HG03135 (cell line): ENCODE measurements around the gene ASPG.

Experiments used
- ATAC-seq: cut with Tn5 transposase; IDR thresholded peaks from one replicate; pipeline ENCODE4 v1.9.1; 2021; ENCODE audit warnings: mild to moderate bottlenecking, moderate library complexity; ENCODE audit not compliant: unreplicated experiment

ASPG gene

DNA sequence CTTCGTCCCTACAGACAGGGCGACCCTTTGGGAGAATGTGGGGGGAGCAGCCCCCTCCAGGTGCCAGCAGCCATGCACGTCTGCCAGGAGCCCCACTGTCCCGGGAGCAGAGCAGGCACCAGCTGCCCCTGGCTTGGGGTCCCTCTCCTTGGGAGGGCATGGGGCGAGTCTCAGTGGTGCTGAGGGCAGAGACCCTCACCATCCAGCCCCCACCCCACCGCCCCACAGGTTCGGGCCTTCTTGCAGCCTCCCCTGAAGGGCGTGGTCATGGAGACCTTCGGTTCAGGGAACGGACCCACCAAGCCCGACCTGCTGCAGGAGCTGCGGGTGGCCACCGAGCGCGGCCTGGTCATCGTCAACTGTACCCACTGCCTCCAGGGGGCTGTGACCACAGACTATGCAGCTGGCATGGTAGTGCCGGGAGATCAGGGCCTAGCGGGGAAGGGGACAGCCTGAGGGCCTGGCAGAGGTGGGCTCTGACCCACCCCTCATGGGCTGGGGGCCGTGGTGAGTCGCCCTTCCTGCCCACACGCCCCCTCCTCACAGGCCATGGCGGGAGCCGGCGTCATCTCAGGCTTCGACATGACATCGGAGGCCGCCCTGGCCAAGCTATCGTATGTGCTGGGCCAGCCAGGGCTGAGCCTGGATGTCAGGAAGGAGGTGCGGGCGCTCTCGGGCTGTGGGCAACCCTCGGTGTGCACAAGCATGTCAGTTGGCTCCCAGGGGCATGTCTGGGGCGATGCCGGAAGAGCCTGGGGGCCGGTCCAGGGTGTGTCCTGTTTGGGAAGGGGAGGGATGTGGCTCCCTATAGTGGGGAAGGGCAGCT lies 18.8 kb downstream of the ASPG start:
- ATAC-seq: no peak

- ATAC-seq: no peak
Measured at GRCh38 chr14:104105071-104105821, 19.7 kb downstream of the ASPG start.

GRCh38 chr14:104105822-104106470 lies 20.4 kb downstream of the ASPG start:
- no peak for ATAC-seq

- no peak for ATAC-seq
Measured at GRCh38 chr14:104106471-104106991, 21.0 kb downstream of the ASPG start.

- ATAC-seq: no peak
Measured at GRCh38 chr14:104107101-104107581, 21.6 kb downstream of the ASPG start.

GRCh38 chr14:104107611-104108569 lies 22.4 kb downstream of the ASPG start:
- no peak for ATAC-seq

DNA sequence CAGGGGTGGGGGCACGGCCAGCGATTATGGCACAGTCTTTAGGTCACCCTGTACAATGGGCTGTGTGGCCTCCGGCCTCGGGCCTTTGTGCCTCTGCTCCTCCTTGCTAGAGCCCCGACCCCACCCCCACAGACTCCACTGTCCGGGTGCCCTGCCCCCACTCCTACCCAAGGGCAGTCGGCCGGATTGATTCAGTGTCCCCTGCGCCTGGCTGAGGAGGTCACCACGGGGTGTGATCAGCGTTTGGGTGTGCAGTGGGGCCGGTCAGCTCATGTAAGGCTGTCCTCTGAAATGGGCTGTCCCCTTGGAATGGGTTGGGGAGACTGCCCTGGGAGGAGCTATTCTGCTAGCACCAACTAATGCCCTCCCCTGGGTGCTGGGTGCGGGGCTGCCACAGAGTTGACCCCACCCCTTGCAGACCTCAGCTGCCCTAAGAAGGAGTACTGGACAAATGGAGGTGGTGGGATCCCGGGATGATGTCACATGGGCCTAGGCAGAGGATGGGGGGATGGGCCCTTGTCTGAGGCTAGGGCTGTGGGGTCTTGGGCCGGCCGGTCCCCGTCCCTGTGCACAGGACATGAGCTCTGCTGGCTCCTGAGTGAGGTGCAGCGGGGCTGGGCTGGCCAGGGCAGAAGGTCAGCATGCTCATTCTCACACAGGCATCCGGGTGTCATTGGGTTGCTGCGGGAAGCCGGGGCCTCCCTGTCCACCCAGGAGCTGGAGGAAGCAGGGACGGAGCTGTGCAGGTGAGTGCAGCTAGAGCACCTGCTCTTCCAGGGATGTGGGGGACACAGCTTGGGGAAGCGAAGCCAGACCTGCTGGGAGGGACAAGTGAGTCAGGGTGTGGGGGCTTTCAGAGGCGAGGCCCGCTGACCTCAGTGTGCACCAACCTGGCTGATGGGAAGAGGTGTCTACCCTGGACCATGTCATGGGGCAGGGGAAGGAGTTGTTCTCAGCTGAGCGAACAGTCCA lies 23.4 kb downstream of the ASPG start:
- no peak for ATAC-seq

DNA sequence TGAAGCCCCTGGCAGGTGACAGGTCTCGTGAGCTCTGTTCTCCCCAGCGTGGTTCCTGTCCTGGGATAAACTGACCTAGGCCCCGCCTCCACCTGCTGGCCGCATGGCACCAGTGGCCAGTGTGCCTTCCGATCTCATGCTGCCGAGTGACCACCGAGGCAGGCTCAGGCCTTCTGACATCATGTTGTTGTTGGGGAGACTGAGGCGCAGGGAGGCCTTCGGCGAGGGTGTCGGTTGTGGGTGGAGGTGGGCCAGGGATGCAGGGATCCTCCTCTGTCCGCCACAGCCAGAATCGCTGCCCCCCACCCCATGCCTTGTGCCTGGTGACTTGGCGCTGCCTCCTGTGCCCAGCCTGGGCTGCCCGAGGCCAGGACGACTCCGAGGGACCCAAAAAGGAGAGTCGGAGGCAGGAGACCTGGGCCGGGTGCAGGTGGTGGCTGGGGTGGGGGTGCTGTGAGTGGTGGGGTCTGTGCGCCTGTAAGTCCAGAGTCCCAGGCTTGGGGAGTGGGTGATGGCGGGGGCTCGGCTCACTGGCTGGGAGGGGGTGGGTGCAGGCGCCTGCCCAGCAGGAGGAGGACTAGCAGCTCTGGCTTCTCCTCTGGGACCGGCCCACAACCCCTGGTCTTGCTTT lies 24.3 kb downstream of the ASPG start:
- no peak for ATAC-seq

DNA sequence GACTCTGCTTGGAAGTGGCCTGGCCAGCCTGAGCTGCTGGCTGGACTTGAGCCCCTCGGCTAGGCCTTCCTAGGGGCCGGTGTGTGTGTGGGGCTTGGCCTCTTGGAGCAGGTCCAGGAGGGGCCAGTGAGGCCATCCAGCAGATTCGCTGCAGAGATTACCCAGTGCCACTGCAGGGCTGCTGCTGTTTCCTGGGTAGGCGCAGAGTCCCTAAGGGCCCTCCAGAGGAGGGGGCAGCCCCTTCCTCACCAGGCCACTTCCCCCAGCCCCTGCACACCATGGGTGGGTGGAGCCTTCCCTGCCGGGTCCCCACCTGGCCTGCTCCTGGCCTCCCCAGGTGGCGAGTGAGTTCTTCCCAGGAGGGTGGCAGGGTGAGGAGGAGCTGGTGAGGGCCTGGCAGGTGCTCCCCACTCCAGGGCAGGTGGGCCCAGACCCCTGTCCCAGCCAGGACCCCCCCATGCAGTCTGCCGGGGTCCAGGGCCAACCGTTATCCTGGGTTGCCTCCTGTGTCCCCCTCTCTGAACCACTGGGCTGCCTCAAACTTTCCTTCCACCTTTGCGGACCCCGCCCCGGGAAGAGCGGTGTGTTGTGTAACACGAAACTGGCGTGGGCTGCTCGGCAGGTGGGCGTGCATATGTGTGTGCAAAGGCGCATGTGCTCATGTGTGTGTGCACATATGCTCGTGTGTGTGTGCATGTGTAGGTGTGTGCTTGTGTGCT lies 25.1 kb downstream of the ASPG start:
- ATAC-seq: no peak

- no peak for ATAC-seq
Measured at GRCh38 chr14:104111301-104112112, 26.0 kb downstream of the ASPG start.

DNA sequence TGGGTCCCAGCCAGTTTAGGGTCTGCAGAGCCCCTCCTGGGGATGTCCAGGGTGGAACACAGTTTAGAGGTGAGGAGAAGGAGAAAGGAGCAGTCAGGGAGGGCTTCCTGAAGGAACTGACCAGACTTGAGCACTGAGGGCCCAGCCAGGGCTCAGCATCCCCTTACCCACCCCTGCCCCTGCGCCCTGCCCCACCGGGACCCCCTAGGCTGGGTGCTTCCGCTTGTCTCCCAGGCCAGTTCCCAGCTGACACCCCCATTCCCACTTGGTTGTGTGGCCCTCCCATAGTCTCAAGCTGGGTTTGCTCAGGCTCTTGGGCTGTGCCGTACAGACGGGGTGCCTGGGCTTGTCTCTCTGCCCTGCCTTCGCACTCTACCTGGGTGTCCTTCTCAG lies 26.6 kb downstream of the ASPG start:
- no peak for ATAC-seq

DNA sequence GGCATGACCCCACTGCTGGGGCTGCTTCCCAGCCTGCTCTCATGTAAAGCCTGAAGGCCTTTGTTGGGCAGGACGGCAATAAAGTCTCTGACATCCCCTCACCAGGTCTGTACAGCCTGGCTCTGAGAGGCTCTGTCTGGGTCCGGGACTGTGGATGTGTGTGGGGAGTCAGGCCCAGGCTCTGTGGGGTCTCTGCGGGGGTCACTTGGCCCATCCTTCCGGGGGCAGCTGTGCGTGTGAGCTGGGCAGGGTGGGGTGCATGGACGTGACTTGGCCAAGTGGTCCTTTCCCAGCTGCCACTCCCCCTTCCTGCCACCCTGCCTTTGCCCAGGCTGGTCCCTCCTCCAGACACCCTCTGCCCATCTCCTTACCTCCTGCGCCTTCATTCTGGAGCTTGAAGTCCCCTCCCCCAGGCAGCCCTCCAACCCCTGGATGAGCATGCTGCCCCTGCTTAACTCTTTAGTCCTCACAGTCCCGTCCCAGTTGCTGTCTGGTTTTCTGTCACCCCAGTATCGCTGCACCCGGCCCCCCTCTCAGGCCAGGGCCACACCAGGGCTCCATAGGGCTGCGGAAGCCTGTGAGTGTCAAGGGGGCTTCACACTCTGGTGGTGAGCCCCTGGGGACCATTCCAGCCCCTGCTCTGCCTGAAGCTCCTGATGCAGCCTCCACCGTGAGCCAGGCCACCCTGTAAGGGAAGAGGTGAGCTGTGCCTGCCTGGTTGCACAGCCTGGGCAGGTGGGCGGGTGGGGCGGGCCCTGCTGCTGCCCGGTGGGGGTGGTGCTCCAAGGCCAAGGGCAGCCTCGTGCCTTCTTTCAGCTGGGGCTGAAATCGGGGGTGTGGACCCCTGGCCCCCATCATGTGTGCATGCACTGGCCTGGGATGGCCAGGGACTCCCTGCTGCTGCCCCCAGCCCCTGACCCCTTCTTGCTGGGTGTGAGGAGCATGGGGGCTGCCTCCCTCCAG lies 27.4 kb downstream of the ASPG start:
- no peak for ATAC-seq

- ATAC-seq: no peak
Measured at GRCh38 chr14:104113631-104114420, 28.3 kb downstream of the ASPG start.

GRCh38 chr14:104114421-104115130 lies 29.1 kb downstream of the ASPG start:
- ATAC-seq: no peak
